Measurements from ENCODE around the gene ARL16. TPM values are rescaled to one million over a fixed set of nuclear protein-coding genes. Genes with fewer than 3 reads are reported as not detected.

The ARL16 gene
- total RNA-seq, result 10 to 100 TPM; 17.7 to 18.5 TPM

- POLR2A ChIA-PET, result interaction anchor here (0.6 to 1.8 kb wide), 14 partner anchors 9 to 461 kb away, joined by 3 to 13 read pairs (median 4); partner anchors contain the start of genes CCDC137, CEP131 and MRPL12
- CTCF ChIA-PET, result interaction anchor here (0.9 to 5.3 kb wide), 8 partner anchors 10 to 131 kb away, joined by 3 to 26 read pairs (median 4); partner anchors contain the start of genes FAAP100 and MRPL12
Observed at GRCh38 chr17:81683584-81684441, at the start of gene ARL16, which contains the start of gene HGS. ARL16 (minus strand) TSS chr17:81683797; CDS start chr17:81683753, 44 bp downstream. HGS (plus strand) TSS chr17:81684011; CDS start chr17:81684067, 56 bp downstream.

GRCh38 chr17:81727324-81728031 lies 43.9 kb upstream of the ARL16 start:
- POLR2A ChIA-PET, result interaction anchor here (0.7 kb wide), 1 partner anchor 43 kb away, joined by 10 read pairs; no protein-coding TSS in a partner anchor
- CTCF ChIA-PET, result no interaction called here

GRCh38 chr17:81726004-81726403 lies 42.4 kb upstream of the ARL16 start:
- POLR2A ChIA-PET, result interaction anchor here (0.6 kb wide), 1 partner anchor 143 kb away, joined by 3 read pairs; no protein-coding TSS in a partner anchor
- CTCF ChIA-PET, result no interaction called here

GRCh38 chr17:81725439-81725838 lies 41.8 kb upstream of the ARL16 start:
- ChIA-PET POLR2A (interaction anchor here (0.6 kb wide), 1 partner anchor 329 kb away, joined by 8 read pairs; no protein-coding TSS in a partner anchor), CTCF (no interaction called here)

GRCh38 chr17:81723651-81724209 lies 40.1 kb upstream of the ARL16 start:
- ChIA-PET POLR2A (interaction anchor here (0.6 kb wide), 1 partner anchor 36 kb away, joined by 3 read pairs; no protein-coding TSS in a partner anchor), CTCF (no interaction called here)

GRCh38 chr17:81722184-81723120 lies 38.9 kb upstream of the ARL16 start:
- CTCF ChIA-PET, result no interaction called here
- POLR2A ChIA-PET, result interaction anchor here (0.7 to 1.1 kb wide), 2 partner anchors 13 to 611 kb away, joined by 4 to 11 read pairs; no protein-coding TSS in a partner anchor

GRCh38 chr17:81720267-81721071 lies 36.9 kb upstream of the ARL16 start:
- ChIA-PET POLR2A (no interaction called here), CTCF (interaction anchor here (0.6 kb wide), 1 partner anchor 223 kb away, joined by 4 read pairs; no protein-coding TSS in a partner anchor)

- POLR2A ChIA-PET, result interaction anchor here (0.6 kb wide), 1 partner anchor 36 kb away, joined by 3 read pairs; the partner anchor contains the start of gene ARL16
Observed at GRCh38 chr17:81719410-81720266, 36.0 kb upstream of the ARL16 start.

GRCh38 chr17:81717766-81718089 lies 34.1 kb upstream of the ARL16 start:
- ChIA-PET CTCF (no interaction called here), POLR2A (no interaction called here)

More at GRCh38 chr17:81719410-81720266, 36.0 kb upstream of the ARL16 start:
- CTCF ChIA-PET, result interaction anchor here (0.6 kb wide), 1 partner anchor 222 kb away, joined by 4 read pairs; no protein-coding TSS in a partner anchor

- ChIA-PET CTCF (no interaction called here), POLR2A (no interaction called here)
Observed at GRCh38 chr17:81717049-81717765, 33.6 kb upstream of the ARL16 start.

- POLR2A ChIA-PET, result no interaction called here
- CTCF ChIA-PET, result no interaction called here
Observed at GRCh38 chr17:81716674-81716996, 33.0 kb upstream of the ARL16 start.

GRCh38 chr17:81715872-81716673 lies 32.5 kb upstream of the ARL16 start:
- CTCF ChIA-PET, result no interaction called here
- POLR2A ChIA-PET, result no interaction called here

GRCh38 chr17:81715107-81715871 lies 31.7 kb upstream of the ARL16 start:
- CTCF ChIA-PET, result no interaction called here

GRCh38 chr17:81714412-81715106 lies 31.0 kb upstream of the ARL16 start:
- ChIA-PET CTCF (interaction anchor here (1.4 kb wide), 1 partner anchor 12 kb away, joined by 4 read pairs; no protein-coding TSS in a partner anchor), POLR2A (interaction anchor here (1.5 to 1.9 kb wide), 2 partner anchors 12 to 31 kb away, joined by 5 to 6 read pairs; partner anchors contain the start of genes ARL16, HGS and MRPL12)

More at GRCh38 chr17:81715107-81715871, 31.7 kb upstream of the ARL16 start:
- POLR2A ChIA-PET, result interaction anchor here (1.5 kb wide), 1 partner anchor 12 kb away, joined by 5 read pairs; the partner anchor contains the start of gene MRPL12
